HG03442 (cell line): ENCODE measurements around the gene CORO2B.
"Not testable (repeated sequence)": the region's sequence is repeated elsewhere in the genome, so short reads cannot be mapped to it uniquely, and the experiment has no call there.

Experiments
- ATAC-seq: cut with Tn5 transposase; IDR thresholded peaks from one replicate; pipeline ENCODE4 v1.9.1; 2021; ENCODE audit warnings: mild to moderate bottlenecking, moderate library complexity; ENCODE audit not compliant: unreplicated experiment

Gene CORO2B

GRCh38 chr15:68604840-68605478 is 26.2 kb downstream of the CORO2B start:
- ATAC-seq: not testable (repeated sequence)

GRCh38 chr15:68606375-68606774 is 27.6 kb downstream of the CORO2B start:
- ATAC-seq: no peak

GRCh38 chr15:68608206-68608843 is 29.5 kb downstream of the CORO2B start:
- no peak for ATAC-seq

- no peak for ATAC-seq
These were observed 30.0 kb downstream of the CORO2B start for GRCh38 chr15:68608844-68609232.

- ATAC-seq: no peak
These were observed 30.8 kb downstream of the CORO2B start for GRCh38 chr15:68609629-68610028.

- no peak for ATAC-seq
These were observed 32.0 kb downstream of the CORO2B start for GRCh38 chr15:68610825-68611224.

GRCh38 chr15:68612503-68612902 is 33.7 kb downstream of the CORO2B start:
- no peak for ATAC-seq

- ATAC-seq: no peak
These were observed 34.4 kb downstream of the CORO2B start for GRCh38 chr15:68612979-68613740.

- ATAC-seq: no peak
These were observed 35.7 kb downstream of the CORO2B start for GRCh38 chr15:68614286-68615035.

- no peak for ATAC-seq
These were observed 36.5 kb downstream of the CORO2B start for GRCh38 chr15:68615301-68615700.

- no peak for ATAC-seq
These were observed 37.0 kb downstream of the CORO2B start for GRCh38 chr15:68615811-68616210.

GRCh38 chr15:68616397-68616796 is 37.6 kb downstream of the CORO2B start:
- ATAC-seq: no peak

GRCh38 chr15:68617001-68617400 is 38.2 kb downstream of the CORO2B start:
- no peak for ATAC-seq

- ATAC-seq: no peak
These were observed 39.0 kb downstream of the CORO2B start for GRCh38 chr15:68617777-68618176.

GRCh38 chr15:68618394-68618793 is 39.6 kb downstream of the CORO2B start:
- no peak for ATAC-seq

GRCh38 chr15:68618908-68619698 is 40.3 kb downstream of the CORO2B start:
- ATAC-seq: no peak

- ATAC-seq: no peak
These were observed 42.1 kb downstream of the CORO2B start for GRCh38 chr15:68620721-68621527.

GRCh38 chr15:68621535-68621934 is 42.7 kb downstream of the CORO2B start:
- no peak for ATAC-seq

- no peak for ATAC-seq
These were observed 44.6 kb downstream of the CORO2B start for GRCh38 chr15:68623301-68623892.
